ENCODE data around the gene ZNF524.

GRCh38 chr19:55633861-55634260 is 33.8 kb downstream of the ZNF524 start:
- TF ChIP-seq CTCF (IDR thresholded peaks at IDR 0.05) (no peak), RAD21 (conservative IDR thresholded peaks at IDR 0.05 in 1 of 2, IDR thresholded peaks at IDR 0.05 in 1 of 2) (no peak), TP53 (CRISPR knock-in tag; IDR thresholded peaks at IDR 0.05) (no peak), PHF8 (IDR thresholded peaks at IDR 0.05; ENCODE audit: borderline replicate concordance, low read depth) (no peak), EP300 (IDR thresholded peaks at IDR 0.05) (no peak), BHLHE40 (IDR thresholded peaks at IDR 0.05; ENCODE audit: low read depth, low read length) (no peak), POLR2A (IDR thresholded peaks at IDR 0.05; ENCODE audit: low read length) (no peak)

Measured in A549 (cell line).